Measurements from ENCODE around the gene CDKAL1. TPM values are rescaled to one million over a fixed set of nuclear protein-coding genes. Genes with fewer than 3 reads are reported as not detected.

Gene CDKAL1
- total and polyA plus RNA-seq, 2 donors (not counting 3 experiments of a cell fraction or from before 2014, with no cell fraction given): 6.1 to 20.5 TPM

DNA sequence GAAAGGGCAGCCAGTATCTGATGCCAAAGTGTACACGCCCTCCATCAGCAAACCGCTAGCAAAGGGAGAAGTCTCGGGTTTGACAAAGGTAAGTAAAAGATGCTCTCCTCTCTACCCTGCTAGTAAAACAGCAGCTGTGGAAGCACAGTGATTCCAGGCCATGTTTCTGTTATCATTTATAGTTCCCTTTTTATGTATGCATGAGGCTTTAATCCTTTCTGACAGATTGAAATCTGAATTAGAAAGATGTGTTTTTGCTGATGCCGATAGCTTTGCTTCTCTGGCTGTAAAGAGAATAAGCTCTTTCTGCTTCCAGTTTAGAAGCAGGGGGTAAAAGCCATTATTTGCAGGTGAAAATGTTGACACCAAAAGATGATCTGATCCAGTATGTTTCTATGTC, 666.9 kb downstream of the CDKAL1 start:
- no TSS peak for BruUV-seq (replicated peaks)
- H3K9ac ChIP-seq (replicated peaks; ENCODE audit: extremely low read depth, insufficient read depth, low read length): no peak overlapping the region
- no peaks in the 10 kb centered on the region for H3K27me3 ChIP-seq (ENCODE audit: control insufficient read depth in 2 of 2, insufficient read depth in 2 of 2, low read length in 2 of 2)
- H3K79me2 ChIP-seq (ENCODE audit: control insufficient read depth, insufficient read depth, low read length): no peaks in the 10 kb centered on the region
- intact Hi-C loops (cut with micrococcal nuclease) (no loop called here), dilution Hi-C loops (cut with MboI; ENCODE audit: extremely low pct_ligation_motif_present, low sequenced_read_pairs) (no loop called here)
- TF ChIP-seq, protein P1, sequence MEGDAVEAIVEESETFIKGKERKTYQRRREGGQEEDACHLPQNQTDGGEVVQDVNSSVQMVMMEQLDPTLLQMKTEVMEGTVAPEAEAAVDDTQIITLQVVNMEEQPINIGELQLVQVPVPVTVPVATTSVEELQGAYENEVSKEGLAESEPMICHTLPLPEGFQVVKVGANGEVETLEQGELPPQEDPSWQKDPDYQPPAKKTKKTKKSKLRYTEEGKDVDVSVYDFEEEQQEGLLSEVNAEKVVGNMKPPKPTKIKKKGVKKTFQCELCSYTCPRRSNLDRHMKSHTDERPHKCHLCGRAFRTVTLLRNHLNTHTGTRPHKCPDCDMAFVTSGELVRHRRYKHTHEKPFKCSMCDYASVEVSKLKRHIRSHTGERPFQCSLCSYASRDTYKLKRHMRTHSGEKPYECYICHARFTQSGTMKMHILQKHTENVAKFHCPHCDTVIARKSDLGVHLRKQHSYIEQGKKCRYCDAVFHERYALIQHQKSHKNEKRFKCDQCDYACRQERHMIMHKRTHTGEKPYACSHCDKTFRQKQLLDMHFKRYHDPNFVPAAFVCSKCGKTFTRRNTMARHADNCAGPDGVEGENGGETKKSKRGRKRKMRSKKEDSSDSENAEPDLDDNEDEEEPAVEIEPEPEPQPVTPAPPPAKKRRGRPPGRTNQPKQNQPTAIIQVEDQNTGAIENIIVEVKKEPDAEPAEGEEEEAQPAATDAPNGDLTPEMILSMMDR (IDR thresholded peaks at IDR 0.05; ENCODE audit: extremely low read depth in 1 of 2, insufficient read depth in 1 of 2, low read depth in 1 of 2, low read length in 2 of 2): no peak
- TF ChIP-seq JUN (IDR thresholded peaks at IDR 0.05; ENCODE audit: borderline replicate concordance, insufficient read depth, insufficient read length, low read depth): no peak
- TF ChIP-seq EZH2 (IDR thresholded peaks at IDR 0.05; ENCODE audit: borderline replicate concordance, low read depth, low read length, severe bottlenecking): no peak
- TF ChIP-seq FOS (IDR thresholded peaks at IDR 0.05; ENCODE audit: borderline replicate concordance, insufficient read depth, low read length): no peak
- no peak for TF ChIP-seq GATA2 (IDR thresholded peaks at IDR 0.05; ENCODE audit: insufficient read depth, insufficient read length, low read depth, low read length)
- no peak for TF ChIP-seq POLR2A (IDR thresholded peaks at IDR 0.05; ENCODE audit: low read depth, low read length)
- TF ChIP-seq MYC (IDR thresholded peaks at IDR 0.05; ENCODE audit: low read depth, low read length): no peak
- TF ChIP-seq POLR2AphosphoS5 (IDR thresholded peaks at IDR 0.05; ENCODE audit: insufficient read depth, low read depth, low read length): no peak
- TF ChIP-seq, protein P2, sequence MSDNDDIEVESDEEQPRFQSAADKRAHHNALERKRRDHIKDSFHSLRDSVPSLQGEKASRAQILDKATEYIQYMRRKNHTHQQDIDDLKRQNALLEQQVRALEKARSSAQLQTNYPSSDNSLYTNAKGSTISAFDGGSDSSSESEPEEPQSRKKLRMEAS (IDR thresholded peaks at IDR 0.05; ENCODE audit: insufficient read depth, insufficient read length): no peak
- no peaks in the 10 kb centered on the region for H3K9me3 ChIP-seq (replicated peaks; ENCODE audit: control insufficient read depth, insufficient read depth, low read length)
- ChIA-PET CTCF (no interaction called here), POLR2A (no interaction called here)
- H3K36me3 ChIP-seq (ENCODE audit: control insufficient read depth in 2 of 2, extremely low read depth in 1 of 2, insufficient read depth in 2 of 2, low read length in 2 of 2): no peaks in the 10 kb centered on the region
- H3K9me1 ChIP-seq (replicated peaks; ENCODE audit: control insufficient read depth, extremely low read depth, insufficient read depth, low read length): no peaks in the 10 kb centered on the region
- H3K27ac ChIP-seq (ENCODE audit: insufficient read depth, low read depth, low read length): no peak overlapping the region
- H3K4me3 ChIP-seq (replicated peaks in 1 of 3; ENCODE audit: insufficient read depth in 1 of 3, low read depth in 1 of 3, low read length in 3 of 3): no peak overlapping the region
- no peak overlapping the region for H3K4me2 ChIP-seq (ENCODE audit: insufficient read depth, low read length)
- no peaks in the 10 kb centered on the region for H3K4me1 ChIP-seq (ENCODE audit: control insufficient read depth, extremely low read depth, insufficient read depth, low read length)
- FAIRE-seq (no peak), DNase-seq (ENCODE audit: low read depth, low spot score) (no peak)
- H4K20me1 ChIP-seq (replicated peaks; ENCODE audit: control insufficient read depth, extremely low read depth, insufficient read depth, low read length): no peaks in the 10 kb centered on the region
- H2AFZ ChIP-seq (ENCODE audit: low read depth, low read length): no peak overlapping the region
